HG03521 (cell line): ENCODE results near the gene FEV.

Source experiments
- ATAC-seq: cut with Tn5 transposase; IDR thresholded peaks from one replicate; pipeline ENCODE4 v1.9.1; 2021; ENCODE audit warnings: mild to moderate bottlenecking, moderate library complexity; ENCODE audit not compliant: unreplicated experiment

The FEV gene

GRCh38 chr2:218979846-218980734 lies 4.9 kb downstream of the FEV start:
- ATAC-seq, result peak; percentile 87

DNA sequence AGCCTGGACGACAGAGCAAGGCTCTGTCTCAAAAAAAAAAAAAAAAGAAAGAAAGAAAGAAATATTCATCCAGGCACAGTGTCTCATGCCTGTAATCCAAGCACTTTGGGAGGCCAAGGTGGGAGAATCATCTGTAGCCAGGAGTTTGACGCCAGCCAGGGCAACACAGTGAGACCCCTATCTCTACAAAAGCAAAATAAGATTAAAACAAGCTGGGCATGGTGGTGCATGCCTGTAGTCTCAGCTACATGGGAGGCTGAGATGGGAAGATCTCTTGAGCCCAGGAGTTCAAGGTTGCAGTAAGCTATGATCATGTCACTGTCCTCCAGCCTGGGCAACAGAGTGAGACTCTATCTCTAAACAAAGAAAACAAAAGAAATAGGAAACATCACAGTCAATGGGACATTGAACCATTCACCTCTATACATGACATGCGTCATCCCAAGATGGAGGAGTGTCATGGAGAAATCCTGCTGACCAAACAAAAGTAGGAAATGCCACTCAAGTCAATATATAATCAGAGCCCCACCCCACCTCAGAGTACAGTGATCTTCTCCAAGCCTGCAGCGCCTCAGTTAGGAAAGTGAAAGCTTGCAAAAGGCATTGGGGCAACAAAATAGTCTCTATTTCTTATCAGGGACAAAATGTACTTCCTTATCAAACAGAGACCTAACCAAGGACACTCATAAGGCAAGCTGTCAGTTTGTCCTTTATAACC lies 9.8 kb downstream of the FEV start:
- ATAC-seq, result no peak

- no peak for ATAC-seq
These were observed 14.1 kb downstream of the FEV start for GRCh38 chr2:218970894-218971293.

DNA sequence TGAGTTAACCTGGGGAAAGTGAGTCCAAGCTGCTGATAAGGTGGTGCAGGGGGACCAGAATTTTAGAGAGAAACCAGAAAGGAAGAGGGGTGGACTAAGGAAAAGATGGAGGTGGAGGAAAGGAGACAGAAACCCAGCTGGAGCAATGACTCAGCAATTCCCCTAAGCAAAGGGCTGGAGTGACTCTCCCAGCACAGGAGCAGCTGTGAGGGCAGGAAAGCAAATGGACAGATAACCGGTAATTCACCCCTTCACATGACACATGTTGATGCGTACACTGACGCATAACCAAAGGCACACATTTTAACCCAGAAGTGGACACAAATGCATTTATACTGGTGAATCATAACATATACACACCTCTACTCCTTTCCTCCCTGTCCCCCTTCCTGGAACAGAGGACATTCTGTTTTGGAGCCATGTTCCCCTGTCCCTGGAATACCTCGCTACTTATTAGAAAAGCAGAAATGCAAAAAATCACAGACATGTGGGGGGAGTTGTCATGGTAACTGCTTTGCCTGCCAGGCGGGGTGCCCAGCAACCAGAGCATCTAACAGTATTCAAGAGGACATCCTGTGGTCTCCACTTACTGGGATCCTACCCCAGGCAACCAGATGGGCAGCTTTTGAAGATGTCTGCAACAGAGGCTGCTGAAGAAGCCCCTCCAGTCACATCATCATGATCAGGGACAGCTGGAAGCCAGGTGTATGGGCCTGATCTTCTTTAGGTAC lies 20.8 kb downstream of the FEV start:
- no peak for ATAC-seq

DNA sequence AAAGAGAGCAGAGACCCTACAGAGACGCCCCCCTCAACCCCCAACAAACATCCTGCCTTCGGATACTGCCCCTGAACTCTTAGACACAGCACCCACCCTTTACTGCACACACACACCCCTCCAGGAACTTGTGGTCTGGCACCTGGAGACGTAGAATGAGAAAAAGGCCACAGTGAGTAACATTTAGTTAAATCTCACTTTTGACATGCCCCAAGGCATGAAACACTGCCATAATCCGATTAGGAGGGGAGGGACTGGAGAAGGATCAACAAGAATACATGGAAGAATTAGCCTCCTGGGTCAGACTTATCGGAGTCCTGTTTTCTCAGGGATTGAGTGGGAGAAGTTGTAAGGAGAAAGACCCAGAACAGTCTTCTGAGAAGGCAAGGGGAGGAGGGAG lies 21.4 kb downstream of the FEV start:
- no peak for ATAC-seq

- ATAC-seq, result no peak
These were observed 22.0 kb downstream of the FEV start for GRCh38 chr2:218962859-218963492.

DNA sequence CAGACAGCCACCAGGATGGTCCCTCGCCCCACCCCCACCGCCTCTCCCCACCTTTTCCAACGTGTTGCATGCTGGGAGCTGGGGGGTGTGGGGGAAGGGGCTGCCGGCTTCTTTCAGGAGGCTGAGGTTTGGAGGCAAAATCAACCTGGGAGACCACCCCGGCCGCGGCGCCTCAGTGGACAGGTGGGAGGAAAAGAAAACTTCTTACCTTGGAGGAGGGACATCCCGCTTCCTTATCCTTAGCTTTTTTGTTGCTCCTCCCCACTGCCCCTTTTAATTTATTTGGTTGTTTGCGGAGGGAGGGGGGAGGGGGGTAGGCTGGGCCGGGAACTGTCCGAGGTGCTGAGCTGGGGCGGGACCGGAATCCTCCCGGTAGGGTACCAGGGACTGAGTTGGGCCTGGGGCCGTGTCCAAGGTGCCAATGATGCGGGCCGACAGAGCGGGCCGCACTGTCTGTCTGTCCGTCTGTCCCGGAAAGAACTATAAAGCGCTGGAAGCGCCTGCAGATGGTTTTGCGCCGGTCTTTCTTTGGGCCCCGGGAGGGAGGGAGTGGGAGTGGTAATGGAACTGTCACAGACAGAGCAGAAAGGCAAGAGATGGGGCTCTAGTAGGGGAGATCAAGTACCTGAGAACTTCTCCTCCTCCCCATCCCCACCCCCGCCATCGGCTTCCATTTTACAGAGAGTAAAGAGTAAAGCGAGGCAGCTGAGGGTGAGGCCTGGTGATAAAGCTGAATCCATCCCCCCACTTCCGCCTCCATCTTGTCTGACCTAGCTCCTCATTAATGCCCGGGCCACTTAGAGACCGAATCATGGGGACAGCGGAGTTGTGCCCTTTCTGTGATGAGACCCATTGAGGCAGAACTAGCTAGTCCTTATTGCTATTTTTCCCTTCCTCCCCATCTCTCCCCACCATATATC lies 23.1 kb downstream of the FEV start:
- ATAC-seq, result no peak

GRCh38 chr2:218961229-218961628 lies 23.8 kb downstream of the FEV start:
- no peak for ATAC-seq

- no peak for ATAC-seq
These were observed 24.4 kb downstream of the FEV start for GRCh38 chr2:218960309-218961165.

GRCh38 chr2:218959761-218960308 lies 25.1 kb downstream of the FEV start:
- ATAC-seq, result no peak

GRCh38 chr2:218959141-218959731 lies 25.7 kb downstream of the FEV start, which contains the start of gene CDK5R2:
CDK5R2 (plus strand) TSS chr2:218959666; CDS start chr2:218959821, 155 bp downstream.
- peak; percentile 94 for ATAC-seq

GRCh38 chr2:218958276-218958675 lies 26.7 kb downstream of the FEV start:
- ATAC-seq, result no peak

DNA sequence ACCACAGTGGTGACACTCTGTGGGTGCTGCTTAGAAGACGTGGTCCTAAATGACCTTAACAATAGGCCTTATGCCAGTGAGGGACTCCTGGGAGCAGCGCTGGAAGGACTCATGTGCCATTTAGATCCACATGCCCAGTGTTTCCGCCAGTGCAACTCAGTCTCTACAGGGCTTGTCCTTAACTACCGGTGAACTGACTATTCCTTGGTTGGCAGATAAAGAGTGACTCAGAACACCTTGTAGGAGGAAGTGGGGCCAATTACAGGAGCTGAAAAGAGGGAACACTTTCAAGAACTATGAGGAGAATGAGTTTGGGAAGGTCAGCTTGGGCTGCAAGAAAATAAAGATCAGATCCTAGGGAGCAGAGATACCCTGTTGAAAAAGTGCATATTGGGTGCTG lies 27.3 kb downstream of the FEV start:
- no peak for ATAC-seq

- no peak for ATAC-seq
These were observed 28.9 kb downstream of the FEV start for GRCh38 chr2:218956039-218956438.

DNA sequence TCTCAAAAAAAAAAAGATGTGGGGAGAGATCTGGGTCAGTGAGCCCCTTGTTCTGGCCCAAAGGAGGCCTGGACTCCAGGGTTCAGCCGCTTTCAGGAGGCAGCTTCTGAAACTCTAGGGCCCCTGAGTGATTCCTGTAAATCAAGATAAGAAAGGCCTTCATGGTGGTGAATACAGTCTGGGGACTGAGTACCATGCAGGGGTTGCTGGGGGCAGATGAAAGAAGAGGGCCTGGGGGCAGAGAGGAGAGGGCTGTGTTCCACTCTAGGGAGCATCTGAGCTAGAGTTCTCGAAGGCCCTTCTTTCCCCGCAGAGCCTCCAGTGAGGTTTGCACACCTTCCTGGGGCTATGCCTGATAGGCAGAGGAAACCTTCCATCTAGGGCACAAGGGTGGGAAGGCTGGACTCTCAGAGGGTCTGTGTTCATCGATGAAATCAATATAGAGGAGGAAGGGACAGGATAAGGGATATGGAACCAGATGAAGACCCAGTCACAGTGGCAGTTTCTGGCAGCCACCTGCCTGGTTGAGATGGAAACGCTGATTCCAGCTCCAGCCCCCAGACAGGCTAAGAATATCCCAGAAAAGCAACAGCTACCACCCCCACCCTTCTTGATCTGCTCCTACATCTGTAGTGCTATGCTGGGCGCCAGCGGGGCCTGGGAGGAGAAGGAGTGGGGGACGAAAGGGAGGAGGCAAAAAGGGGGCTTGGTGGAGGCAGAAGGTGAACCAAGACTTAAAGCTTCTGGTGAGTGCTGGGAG lies 30.3 kb downstream of the FEV start:
- ATAC-seq, result no peak

DNA sequence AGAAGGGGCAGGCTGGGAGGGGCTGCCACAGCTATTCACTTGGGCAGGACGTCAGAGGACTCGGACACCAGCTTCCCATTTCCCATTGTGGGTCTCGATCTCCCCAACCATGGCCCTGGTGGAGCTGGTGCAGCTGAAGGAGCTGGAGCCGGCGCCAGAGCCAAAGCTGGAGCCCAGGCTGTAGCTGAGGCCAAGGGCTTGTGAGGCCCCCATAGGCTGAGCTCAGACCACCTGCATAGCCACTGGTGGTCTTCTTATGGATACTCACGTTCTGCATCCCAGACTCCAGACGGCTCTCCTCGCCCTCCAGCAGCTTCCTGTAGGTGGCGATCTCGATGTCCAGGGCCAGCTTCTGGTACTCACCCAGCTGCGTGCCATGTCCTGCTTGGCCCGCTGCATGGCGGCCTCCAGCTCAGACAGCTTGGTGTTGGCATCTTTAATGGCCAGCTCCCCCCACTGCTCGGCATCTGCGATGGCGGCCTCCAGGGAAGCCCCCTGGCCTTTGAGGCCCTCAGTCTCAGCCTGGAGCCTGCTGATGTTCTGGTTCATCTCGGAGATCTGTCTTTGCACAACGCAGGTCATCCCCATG lies 31.5 kb downstream of the FEV start:
- ATAC-seq, result no peak

DNA sequence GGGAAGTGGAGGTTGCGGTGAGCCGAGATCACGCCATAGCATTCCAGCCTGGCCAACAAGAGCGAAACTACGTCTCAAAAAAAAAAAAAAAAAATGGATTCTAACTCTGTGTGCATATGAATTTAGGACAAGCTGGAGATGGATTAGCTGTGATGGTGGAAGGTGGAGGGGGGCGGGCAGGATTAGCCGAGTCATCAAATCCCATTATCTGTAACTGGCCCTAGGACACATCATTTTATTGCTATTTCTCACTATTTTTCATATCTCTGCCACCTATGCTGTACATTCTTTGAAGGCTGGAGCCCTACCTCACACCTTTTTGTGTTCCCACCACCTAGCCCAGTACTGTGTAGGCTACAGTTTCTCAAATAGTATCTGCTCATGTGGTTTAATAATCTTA lies 32.8 kb downstream of the FEV start:
- ATAC-seq, result no peak
